ENCODE measurements around the gene BHMT2. TPM values are rescaled to one million over a fixed set of nuclear protein-coding genes. Genes with fewer than 3 reads are reported as not detected.

The BHMT2 gene
- total RNA-seq, 4 donors from 2014 or later: 20.8 to 37.2 (median 25.0) TPM

GRCh38 chr5:79111960-79112702 is 42.6 kb downstream of the BHMT2 start:
- DNase-seq (ENCODE audit: low spot score) (no peak), ATAC-seq (ENCODE audit: low FRiP score) (no peak)
- TF ChIP-seq CTCF (IDR thresholded peaks at IDR 0.05): no peak

GRCh38 chr5:79112703-79113058 is 43.1 kb downstream of the BHMT2 start:
- TF ChIP-seq CTCF (IDR thresholded peaks at IDR 0.05): no peak
- DNase-seq (ENCODE audit: low spot score): no peak
- no peak for ATAC-seq (ENCODE audit: low FRiP score)

GRCh38 chr5:79119486-79119885 is 49.9 kb downstream of the BHMT2 start:
- TF ChIP-seq CTCF (IDR thresholded peaks at IDR 0.05): no peak
- DNase-seq (ENCODE audit: low spot score): no peak
- peak; percentile 96 for ATAC-seq (ENCODE audit: low FRiP score)

- DNase-seq (ENCODE audit: low spot score) (no peak), ATAC-seq (ENCODE audit: low FRiP score) (peak; percentile 26)
- no peak for TF ChIP-seq CTCF (IDR thresholded peaks at IDR 0.05)
Observed at GRCh38 chr5:79120221-79120620, 50.7 kb downstream of the BHMT2 start.

GRCh38 chr5:79122973-79123372 is 53.4 kb downstream of the BHMT2 start:
- ATAC-seq (ENCODE audit: low FRiP score): no peak
- no peak for TF ChIP-seq CTCF (IDR thresholded peaks at IDR 0.05)

GRCh38 chr5:79124607-79125006 is 55.0 kb downstream of the BHMT2 start:
- no peak for DNase-seq (ENCODE audit: low spot score)
- no peak for ATAC-seq (ENCODE audit: low FRiP score)
- no peak for TF ChIP-seq CTCF (IDR thresholded peaks at IDR 0.05)

More at GRCh38 chr5:79122973-79123372, 53.4 kb downstream of the BHMT2 start:
- DNase-seq (ENCODE audit: low spot score): no peak

- DNase-seq (ENCODE audit: low spot score): no peak
- ATAC-seq (ENCODE audit: low FRiP score): no peak
- TF ChIP-seq CTCF (IDR thresholded peaks at IDR 0.05): no peak
Observed at GRCh38 chr5:79130781-79131180, 61.2 kb downstream of the BHMT2 start.

All from omental fat pad (tissue), 4 donors.